Motor neuron (in vitro differentiated cells): ENCODE data around the gene ENOSF1. TPM values are rescaled to one million over a fixed set of nuclear protein-coding genes. Genes with fewer than 3 reads are reported as not detected.
"Not testable (repeated sequence)": the region's sequence is repeated elsewhere in the genome, so short reads cannot be mapped to it uniquely, and the experiment has no call there.

ENCODE experiments used
- ATAC-seq, 8 experiments: fragments of 200-7000 bp; cut with Tn5 transposase; replicated peaks in 6 of 8; 2 replicates each; pipeline ENCODE4 v1.8.0; 2021; ENCODE audit warnings: mild to moderate bottlenecking in 8 of 8, moderate library complexity in 8 of 8
- H3K27ac ChIP-seq, 2 donors: fragments of 250-450 bp; sonication (Bioruptor Pico); 2 replicates each; pipeline ENCODE4 v1.9.0; 2021; ENCODE audit warnings: antibody characterized with exemption in 2 of 2, mild to moderate bottlenecking in 2 of 2, moderate library complexity in 1 of 2
- H3K4me1 ChIP-seq, 2 donors: fragments of 250-450 bp; sonication (Bioruptor Pico); replicated peaks in 1 of 2; 2 replicates each; pipeline ENCODE4 v1.6.1; 2021; ENCODE audit warnings: antibody characterized with exemption in 2 of 2, mild to moderate bottlenecking in 2 of 2, moderate library complexity in 1 of 2
- H3K4me3 ChIP-seq, 5 donors: fragments of 250-450 bp; sonication (Bioruptor Pico); 2 replicates each; pipeline ENCODE4 v1.9.0; 2021; ENCODE audit warnings: antibody characterized with exemption in 5 of 5, mild to moderate bottlenecking in 5 of 5, moderate library complexity in 4 of 5
- WGBS, 10 experiments: fragments of 450-650 bp; shearing (Covaris generic); methylation state at CpG; one replicate each; pipeline ENCODE4 v1.0.0; 2022; 5-methylcytosine and 5-hydroxymethylcytosine counted together
- in situ Hi-C, 9 experiments: fragments of 400-800 bp; cut with MboI; loops; one replicate each; pipeline ENCODE4 v1.15.0; 2021; ENCODE audit warnings: low sequenced_read_pairs in 9 of 9, low pct_unique_long_range_greater_than_20kb in 2 of 9; ENCODE audit not compliant: unreplicated experiment in 9 of 9
- total RNA-seq, 8 experiments: library from RNA; unstranded; fragments of 300-600 nt; gene quantifications; 2 replicates each; pipeline versions ENCODE4 v1.2.3 to v1.2.4, GENCODE V29; 2022

Gene ENOSF1
- total RNA-seq, result 100 to 1,000 TPM in 2 of 8 experiments, 10 to 100 TPM in 3, 1 to 10 TPM in 3; 4.6 to 135 (median 12.4) TPM

GRCh38 chr18:712401-713134, at the start of gene ENOSF1:
ENOSF1 (minus strand) TSS chr18:712630; CDS start chr18:712587, 43 bp downstream.
- peak within 1 kb of the TSS in 1 of 2 donors; percentile 35 for H3K27ac ChIP-seq
- in situ Hi-C loops, result no loop called here
- ATAC-seq, result peak; percentile 79 to 92 (median 84)
- peaks cover 0 to 2% of the 10 kb centered on the region in 2 donors for H3K4me1 ChIP-seq
- H3K4me3 ChIP-seq, result peak within 1 kb of the TSS; percentile 43 to 65 (median 45)
- 76 to 83% methylated on average over 10 to 12 of the region's 91 CpGs; no CpG with 5 or more reads in 8 of the 10 experiments for WGBS, 10 experiments

GRCh38 chr18:759864-760263, 47.4 kb upstream of the ENOSF1 start:
- H3K27ac ChIP-seq, in situ Hi-C loops, H3K4me3 ChIP-seq, H3K4me1 ChIP-seq, ATAC-seq: not testable (repeated sequence)
- 86 to 100% (median 93%) methylated on average over 1 to 3 of the region's 4 CpGs; no CpG with 5 or more reads in 6 of the 10 experiments for WGBS, 10 experiments

- no peak for ATAC-seq
- no peak overlapping the region for H3K27ac ChIP-seq
- in situ Hi-C loops, result no loop called here
- no peaks in the 10 kb centered on the region for H3K4me1 ChIP-seq
- WGBS, 10 experiments, result 36 to 97% (median 56%) methylated on average over 1 to 2 of the region's 2 CpGs; no CpG with 5 or more reads in 3 of the 10 experiments
- no peak overlapping the region for H3K4me3 ChIP-seq
Measured at GRCh38 chr18:755506-755905, 43.1 kb upstream of the ENOSF1 start.

GRCh38 chr18:754656-755055, 42.2 kb upstream of the ENOSF1 start:
- Histone ChIP-seq H3K4me1 (no peaks in the 10 kb centered on the region), H3K27ac (no peak overlapping the region), H3K4me3 (no peak overlapping the region)
- ATAC-seq, result no peak
- WGBS, 10 experiments, result 100% methylated on average over 1 of the region's 1 CpG; no CpG with 5 or more reads in 7 of the 10 experiments
- in situ Hi-C loops, result no loop called here

- 80 to 100% (median 100%) methylated on average over 1 of the region's 1 CpG; no CpG with 5 or more reads in 5 of the 10 experiments for WGBS, 10 experiments
- no peak for ATAC-seq
- in situ Hi-C loops, result no loop called here
- Histone ChIP-seq H3K4me3 (no peak overlapping the region), H3K27ac (no peak overlapping the region), H3K4me1 (no peaks in the 10 kb centered on the region)
Measured at GRCh38 chr18:750456-750855, 38.0 kb upstream of the ENOSF1 start.

GRCh38 chr18:744832-745597, 32.6 kb upstream of the ENOSF1 start:
- ATAC-seq, result no peak
- in situ Hi-C loops, result loop anchor here in 3 of 9 experiments (10.0 to 25.0 kb wide), 3 partner anchors 80 to 92 kb away; no protein-coding TSS in a partner anchor
- H3K27ac ChIP-seq, result no peak overlapping the region
- WGBS, 10 experiments, result 74 to 100% (median 100%) methylated on average over 1 to 2 of the region's 2 CpGs; no CpG with 5 or more reads in 1 of the 10 experiments
- H3K4me1 ChIP-seq, result no peaks in the 10 kb centered on the region
- no peak overlapping the region for H3K4me3 ChIP-seq

GRCh38 chr18:741931-742512, 29.6 kb upstream of the ENOSF1 start:
- Histone ChIP-seq H3K4me1 (no peaks in the 10 kb centered on the region), H3K4me3 (no peak overlapping the region), H3K27ac (no peak overlapping the region)
- peak in 5 of 8 experiments; percentile 45 to 82 (median 74) for ATAC-seq
- in situ Hi-C loops, result loop anchor here in 3 of 9 experiments (10.0 to 25.0 kb wide), 3 partner anchors 83 to 95 kb away; no protein-coding TSS in a partner anchor

- in situ Hi-C loops, result loop anchor here in 1 of 9 experiments (25.0 kb wide), 1 partner anchor 105 kb away; no protein-coding TSS in a partner anchor
- WGBS, 10 experiments, result 61 to 100% (median 90%) methylated on average over 1 to 3 of the region's 3 CpGs; no CpG with 5 or more reads in 3 of the 10 experiments
- Histone ChIP-seq H3K4me3 (no peak overlapping the region), H3K27ac (no peak overlapping the region), H3K4me1 (no peaks in the 10 kb centered on the region)
- ATAC-seq, result no peak
Measured at GRCh38 chr18:732371-732770, 19.9 kb upstream of the ENOSF1 start.

GRCh38 chr18:731185-731584, 18.8 kb upstream of the ENOSF1 start:
- in situ Hi-C loops, result loop anchor here in 1 of 9 experiments (25.0 kb wide), 1 partner anchor 106 kb away; no protein-coding TSS in a partner anchor
- H3K4me1 ChIP-seq, result no peaks in the 10 kb centered on the region
- no peak overlapping the region for H3K4me3 ChIP-seq
- ATAC-seq, result no peak
- no peak overlapping the region for H3K27ac ChIP-seq

GRCh38 chr18:730692-731091, 18.3 kb upstream of the ENOSF1 start:
- Histone ChIP-seq H3K27ac (no peak overlapping the region), H3K4me1 (no peaks in the 10 kb centered on the region), H3K4me3 (no peak overlapping the region)
- ATAC-seq, result peak in 1 of 8 experiments; percentile 18
- in situ Hi-C loops, result loop anchor here in 1 of 9 experiments (25.0 kb wide), 1 partner anchor 107 kb away; no protein-coding TSS in a partner anchor

- not testable (repeated sequence) for H3K27ac ChIP-seq, H3K4me1 ChIP-seq, H3K4me3 ChIP-seq
- 80 to 100% (median 100%) methylated on average over 1 to 4 of the region's 5 CpGs; no CpG with 5 or more reads in 4 of the 10 experiments for WGBS, 10 experiments
- in situ Hi-C loops, result loop anchor here in 1 of 9 experiments (25.0 kb wide), 1 partner anchor 107 kb away; no protein-coding TSS in a partner anchor
- peak in 3 of 8 experiments; percentile 40 to 58 (median 44) for ATAC-seq
Measured at GRCh38 chr18:730120-730519, 17.7 kb upstream of the ENOSF1 start.

- in situ Hi-C loops, result loop anchor here in 1 of 9 experiments (25.0 kb wide), 1 partner anchor 112 kb away; no protein-coding TSS in a partner anchor
Measured at GRCh38 chr18:725646-726045, 13.2 kb upstream of the ENOSF1 start.

More at GRCh38 chr18:725646-726045, 13.2 kb upstream of the ENOSF1 start:
- WGBS, 10 experiments, result 93 to 100% (median 96%) methylated on average over 3 to 9 of the region's 9 CpGs; no CpG with 5 or more reads in 2 of the 10 experiments
- ATAC-seq, result no peak
- H3K27ac ChIP-seq, result no peak overlapping the region
- no peaks in the 10 kb centered on the region for H3K4me1 ChIP-seq
- no peak overlapping the region for H3K4me3 ChIP-seq
